EH (cell line): ENCODE results near the gene GOLT1B.
"Not testable (repeated sequence)": the region's sequence is repeated elsewhere in the genome, so short reads cannot be mapped to it uniquely, and the experiment has no call there.

ENCODE experiments used
- DNase-seq: peaks from one replicate; pipeline ENCODE4 v3.0.0-alpha.2; 2015; ENCODE audit warnings: low read depth

The GOLT1B gene

GRCh38 chr12:21501258-21502163, at the start of gene GOLT1B, which contains the start of gene RECQL:
GOLT1B (plus strand) TSS chr12:21501789; CDS start chr12:21501924, 135 bp downstream.
RECQL (minus strand) TSS chr12:21501635; CDS start chr12:21499570, 2,065 bp downstream.
- DNase-seq: peak; percentile 99

GRCh38 chr12:21453312-21453852, 48.2 kb upstream of the GOLT1B start:
- no peak for DNase-seq

GRCh38 chr12:21456291-21456780, 45.3 kb upstream of the GOLT1B start:
- DNase-seq: peak; percentile 46

GRCh38 chr12:21459474-21459873, 42.1 kb upstream of the GOLT1B start:
- no peak for DNase-seq

DNA sequence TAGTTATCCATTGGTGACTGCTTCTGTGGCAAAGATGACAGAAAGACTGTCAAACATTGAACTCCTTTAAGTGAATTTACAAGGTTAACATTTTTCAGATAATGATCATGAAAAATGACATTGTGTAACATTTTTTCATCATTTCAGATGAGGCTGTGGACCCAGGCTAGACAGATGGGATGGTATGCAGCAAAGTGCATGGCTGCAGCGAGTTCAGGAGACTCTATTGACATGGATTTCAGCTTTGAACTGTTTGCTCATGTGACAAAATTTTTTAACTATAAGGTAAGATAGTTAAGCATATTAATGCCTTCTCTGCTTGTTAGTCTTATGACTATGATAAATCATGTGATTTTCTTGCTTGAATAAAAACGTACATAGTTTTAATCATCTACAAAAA, 34.3 kb upstream of the GOLT1B start:
- DNase-seq: not testable (repeated sequence)

DNA sequence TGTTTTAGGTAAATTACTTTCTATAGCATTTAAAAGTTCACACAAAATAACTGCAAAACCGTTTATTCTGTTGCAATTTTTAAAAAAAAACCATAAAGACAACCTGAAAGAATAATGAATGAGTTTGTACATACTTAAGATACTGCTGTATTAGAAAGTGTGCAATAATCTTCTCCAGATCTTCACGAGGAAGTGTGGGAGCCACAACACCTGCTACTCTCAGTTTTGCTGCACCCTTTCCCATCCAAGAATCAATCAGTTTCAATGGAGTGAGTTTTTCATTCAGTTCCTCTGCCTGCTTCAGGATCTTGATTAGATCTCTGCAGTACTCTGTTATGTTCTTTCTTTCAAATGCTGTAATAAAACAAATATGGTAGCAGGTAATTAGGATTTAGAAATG, 30.3 kb upstream of the GOLT1B start:
- DNase-seq: no peak

GRCh38 chr12:21472197-21472823, 29.3 kb upstream of the GOLT1B start:
- no peak for DNase-seq

- DNase-seq: no peak
These were observed 26.0 kb upstream of the GOLT1B start for GRCh38 chr12:21475552-21475951.

DNA sequence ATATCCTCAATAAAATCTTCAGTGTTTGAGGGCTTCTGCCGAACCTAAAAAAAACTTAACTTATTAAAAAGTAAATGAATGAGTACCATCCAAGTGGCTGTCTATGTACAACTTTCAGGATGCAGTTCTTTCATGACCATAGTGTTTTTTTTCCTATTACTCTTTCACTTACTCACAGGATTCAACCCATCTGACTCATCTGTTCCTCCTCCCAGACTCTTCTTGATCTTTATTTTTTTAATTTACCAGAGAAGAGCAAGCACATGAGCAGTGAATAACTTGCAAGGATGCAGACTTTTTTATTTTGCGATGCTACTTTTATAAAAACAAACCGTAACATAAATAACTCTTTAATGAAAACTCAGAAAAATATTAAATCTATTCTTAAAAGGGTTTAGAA, 24.6 kb upstream of the GOLT1B start:
- peak; percentile 69 for DNase-seq

DNA sequence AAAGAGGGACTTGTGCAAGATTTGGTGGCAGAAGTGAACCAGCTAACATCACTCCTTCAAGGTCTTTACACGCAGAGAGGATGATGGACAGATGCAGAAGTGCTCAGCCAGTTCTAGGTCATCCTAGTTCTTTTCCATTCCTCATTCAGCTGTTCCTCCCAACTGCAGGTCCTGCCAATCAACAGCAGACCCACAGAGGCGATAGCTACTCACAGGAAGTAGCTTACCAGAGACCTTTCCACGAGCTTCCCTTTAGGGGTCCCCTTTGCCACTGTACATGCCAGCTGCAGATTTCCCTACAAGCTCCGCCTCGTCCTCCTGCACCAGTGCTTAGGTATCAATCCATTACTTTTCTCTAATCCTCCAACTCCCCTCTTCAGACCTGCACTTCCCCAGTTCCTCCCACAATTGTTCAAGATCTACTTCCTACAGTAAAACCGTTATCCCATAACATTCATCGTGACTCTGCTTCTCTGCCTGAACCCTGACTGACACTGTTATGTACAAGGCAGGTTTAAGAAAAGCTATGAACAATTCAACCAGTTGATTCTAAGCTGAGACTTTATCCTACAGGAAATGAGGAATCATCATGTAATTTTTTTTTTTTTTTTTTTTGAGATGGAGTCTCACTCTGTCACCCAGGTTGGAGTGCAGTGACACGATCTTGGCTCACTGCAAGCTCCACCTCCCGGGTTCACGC, 22.7 kb upstream of the GOLT1B start:
- no peak for DNase-seq

DNA sequence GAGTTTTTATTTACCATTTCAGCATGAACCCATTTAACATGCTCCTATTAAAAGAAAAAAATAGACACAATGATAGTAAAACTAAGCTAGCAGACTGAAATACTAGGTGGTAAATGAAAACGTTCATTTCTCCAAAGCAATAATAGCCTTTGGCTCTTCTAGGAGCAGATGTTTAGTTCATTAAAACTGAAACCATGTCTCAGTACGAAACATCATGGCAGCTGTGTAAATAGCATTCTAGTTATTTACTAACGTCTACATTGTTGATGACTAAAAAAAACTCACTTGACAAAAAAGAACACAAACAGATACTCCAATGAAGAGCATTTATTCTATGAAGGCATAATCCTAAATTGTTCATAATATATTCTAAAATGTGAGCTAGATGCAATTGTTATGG, 18.1 kb upstream of the GOLT1B start:
- no peak for DNase-seq

GRCh38 chr12:21485998-21486397, 15.6 kb upstream of the GOLT1B start:
- DNase-seq: no peak

DNA sequence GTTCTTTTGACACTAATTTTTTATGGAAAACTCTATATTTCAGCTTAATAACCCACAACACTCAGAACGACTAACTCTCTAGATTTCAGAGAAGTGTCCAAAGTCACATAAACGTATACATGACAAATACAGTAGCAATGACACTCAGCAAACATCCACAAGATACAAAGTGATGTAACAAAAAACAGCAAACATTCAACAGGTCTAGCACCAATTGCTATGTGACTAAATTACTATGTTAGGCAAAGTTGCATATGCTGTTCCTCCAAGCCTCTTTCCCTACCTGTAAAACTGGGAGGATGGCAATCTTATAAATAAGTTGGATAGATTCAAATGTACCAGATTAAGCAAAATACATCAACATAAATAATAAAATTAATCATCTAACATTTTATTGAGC, 1.8 kb upstream of the GOLT1B start:
- DNase-seq: no peak

GRCh38 chr12:21500786-21501257, 767 bp upstream of the GOLT1B start:
- DNase-seq: no peak

- DNase-seq: peak; percentile 67
These were observed 541 bp downstream of the GOLT1B start for GRCh38 chr12:21502164-21502496.

DNA sequence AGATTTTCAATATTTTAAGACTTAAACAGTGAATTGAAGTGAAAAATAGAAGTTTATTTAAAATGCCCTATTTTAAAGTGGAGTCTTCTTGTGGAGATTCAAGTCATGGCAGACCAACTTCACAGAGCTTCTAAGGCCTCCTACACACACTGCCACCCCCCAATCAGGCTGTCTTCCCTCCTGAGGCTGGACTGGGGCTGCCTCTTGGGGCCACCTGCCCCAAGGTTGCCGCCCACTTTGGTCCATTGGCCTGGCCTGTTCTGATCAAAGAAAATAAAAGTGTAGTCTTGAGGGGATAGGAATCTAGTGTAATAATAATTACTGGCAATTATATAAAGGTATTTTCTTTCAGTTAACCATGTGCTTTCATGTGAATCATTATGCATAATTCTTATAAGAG, 1.3 kb downstream of the GOLT1B start:
- DNase-seq: no peak

- DNase-seq: no peak
These were observed 4.3 kb downstream of the GOLT1B start for GRCh38 chr12:21505888-21506287.

DNA sequence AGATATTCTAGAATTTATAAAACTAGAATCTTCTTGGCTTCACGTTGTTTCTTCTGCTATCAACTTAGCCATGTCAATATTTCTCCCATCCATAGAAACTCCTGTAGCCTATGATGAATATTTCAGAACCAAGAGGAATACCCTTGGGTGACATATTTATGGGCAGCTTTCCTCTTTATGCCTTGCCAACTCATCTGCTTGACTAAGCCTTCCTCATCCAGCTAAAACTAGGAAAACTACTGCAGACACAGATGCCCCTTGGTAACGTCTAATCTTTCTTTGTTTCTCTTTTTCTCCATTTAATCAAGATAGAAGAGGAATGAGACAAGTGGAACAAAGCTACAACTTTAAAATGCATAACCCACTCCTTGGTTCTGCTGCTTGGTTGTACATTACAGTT, 6.3 kb downstream of the GOLT1B start:
- DNase-seq: no peak

GRCh38 chr12:21509768-21510167, 8.2 kb downstream of the GOLT1B start:
- no peak for DNase-seq

DNA sequence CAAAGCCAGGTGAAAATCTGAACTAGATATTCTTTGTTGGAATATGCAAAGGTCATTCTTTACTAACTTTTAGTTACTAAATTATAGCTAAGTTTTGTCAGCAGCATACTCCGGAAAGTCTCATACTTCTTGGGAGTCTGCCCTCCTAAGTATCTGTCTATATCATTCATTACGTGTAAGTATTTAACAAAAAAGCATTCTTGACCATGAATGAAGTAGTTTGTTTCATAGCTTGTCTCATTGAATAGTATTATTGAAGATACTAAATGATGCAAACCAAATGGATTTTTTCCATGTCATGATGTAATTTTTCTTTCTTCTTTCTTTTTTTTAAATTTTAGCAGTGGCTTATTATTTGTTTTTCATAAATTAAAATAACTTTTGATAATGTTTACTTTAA, 14.7 kb downstream of the GOLT1B start:
- no peak for DNase-seq

DNA sequence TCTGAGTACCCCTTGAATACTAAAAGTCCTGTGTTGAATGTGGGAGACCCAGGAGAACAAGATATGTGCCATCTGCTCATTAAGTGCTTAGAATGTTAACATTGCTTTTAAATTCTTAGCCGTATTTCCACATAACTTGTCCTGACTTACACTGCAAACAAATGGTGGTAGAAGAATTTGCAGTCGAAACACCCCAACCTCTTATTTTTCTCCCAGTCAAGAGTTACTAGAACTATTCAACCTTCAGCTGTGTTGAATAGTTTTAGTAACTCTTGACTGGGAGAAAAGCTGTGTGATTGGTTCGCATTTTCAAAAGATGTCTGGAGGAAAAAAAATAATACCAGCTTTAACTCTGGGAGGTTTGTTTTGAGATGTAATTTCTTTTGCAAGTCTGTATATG, 16.9 kb downstream of the GOLT1B start:
- no peak for DNase-seq

GRCh38 chr12:21521541-21521940, 20.0 kb downstream of the GOLT1B start:
- DNase-seq: no peak
